HL-60 (cell line): ENCODE measurements around the gene TRPM6.

Source experiments
- DNase-seq, 2 experiments: peaks; one replicate each; pipeline ENCODE4 v3.0.0-alpha.2; 2010 to 2020; ENCODE audit warnings: low read depth in 1 of 2, low spot score in 1 of 2
- H3K27ac ChIP-seq: fragments of 250-450 bp; sonication (Bioruptor Pico); replicated peaks from 2 replicates; pipeline ENCODE4 v1.5.1; 2020; ENCODE audit warnings: mild to moderate bottlenecking, moderate library complexity
- H3K27me3 ChIP-seq: fragments of 250-450 bp; sonication (Bioruptor Pico); 2 replicates; pipeline ENCODE4 v1.5.1; 2021; ENCODE audit warnings: mild to moderate bottlenecking, moderate library complexity; ENCODE audit not compliant: insufficient read depth, poor library complexity, severe bottlenecking
- H3K4me3 ChIP-seq: replicated peaks from 2 replicates; pipeline ENCODE4 v1.5.1; 2011; ENCODE audit warnings: mild to moderate bottlenecking, control low read depth, low read length; ENCODE audit not compliant: insufficient read depth
- GABPA ChIP-seq: IDR thresholded peaks from 2 replicates; pipeline ENCODE4 v1.6.1; 2012; ENCODE audit warnings: low read depth
- POLR2AphosphoS5 ChIP-seq: IDR thresholded peaks from 2 replicates; pipeline ENCODE4 v1.6.1; 2012; ENCODE audit warnings: low read depth
- REST ChIP-seq: IDR thresholded peaks from 2 replicates; pipeline ENCODE4 v1.6.1; 2012; ENCODE audit warnings: low read depth; ENCODE audit not compliant: insufficient replicate concordance
- SPI1 ChIP-seq: IDR thresholded peaks from 2 replicates; pipeline ENCODE4 v1.6.1; 2012; ENCODE audit warnings: low read depth, mild to moderate bottlenecking, borderline replicate concordance
- TF ChIP-seq, protein P1 (sequence below): IDR thresholded peaks from one replicate; pipeline ENCODE4 v1.5.1; 2011; ENCODE audit warnings: low read length, control low read depth, inconsistent platforms; ENCODE audit not compliant: insufficient read depth

The TRPM6 gene

DNA sequence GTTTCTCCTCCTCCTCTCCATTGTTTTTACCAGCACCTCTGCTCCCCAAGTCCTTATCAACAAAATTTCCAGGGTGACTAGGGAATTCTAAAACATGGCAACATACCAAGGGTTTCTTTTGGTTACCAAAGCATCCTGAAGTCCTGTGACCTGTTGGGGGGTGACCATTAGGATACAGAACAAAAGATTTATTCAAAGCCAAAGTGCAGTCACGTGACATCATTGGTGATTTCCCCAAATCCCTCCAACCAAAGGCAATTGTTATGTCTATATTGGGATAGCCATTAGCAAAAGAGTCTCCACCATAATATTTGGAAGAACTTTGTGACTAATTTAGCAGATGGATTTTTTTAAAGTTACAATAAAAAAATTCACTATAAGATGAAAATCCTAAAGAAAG, 168.4 kb downstream of the TRPM6 start:
- TF ChIP-seq POLR2AphosphoS5 (no peak), GABPA (no peak), REST (no peak), SPI1 (no peak)
- TF ChIP-seq, protein P1, sequence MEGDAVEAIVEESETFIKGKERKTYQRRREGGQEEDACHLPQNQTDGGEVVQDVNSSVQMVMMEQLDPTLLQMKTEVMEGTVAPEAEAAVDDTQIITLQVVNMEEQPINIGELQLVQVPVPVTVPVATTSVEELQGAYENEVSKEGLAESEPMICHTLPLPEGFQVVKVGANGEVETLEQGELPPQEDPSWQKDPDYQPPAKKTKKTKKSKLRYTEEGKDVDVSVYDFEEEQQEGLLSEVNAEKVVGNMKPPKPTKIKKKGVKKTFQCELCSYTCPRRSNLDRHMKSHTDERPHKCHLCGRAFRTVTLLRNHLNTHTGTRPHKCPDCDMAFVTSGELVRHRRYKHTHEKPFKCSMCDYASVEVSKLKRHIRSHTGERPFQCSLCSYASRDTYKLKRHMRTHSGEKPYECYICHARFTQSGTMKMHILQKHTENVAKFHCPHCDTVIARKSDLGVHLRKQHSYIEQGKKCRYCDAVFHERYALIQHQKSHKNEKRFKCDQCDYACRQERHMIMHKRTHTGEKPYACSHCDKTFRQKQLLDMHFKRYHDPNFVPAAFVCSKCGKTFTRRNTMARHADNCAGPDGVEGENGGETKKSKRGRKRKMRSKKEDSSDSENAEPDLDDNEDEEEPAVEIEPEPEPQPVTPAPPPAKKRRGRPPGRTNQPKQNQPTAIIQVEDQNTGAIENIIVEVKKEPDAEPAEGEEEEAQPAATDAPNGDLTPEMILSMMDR = no peak
- Histone ChIP-seq H3K4me3 (no peak overlapping the region), H3K27me3 (peaks cover 3% of the 10 kb centered on the region), H3K27ac (no peak overlapping the region)
- no peak for DNase-seq

- no peak for DNase-seq
- Histone ChIP-seq H3K27me3 (peaks cover 3% of the 10 kb centered on the region), H3K4me3 (no peak overlapping the region), H3K27ac (no peak overlapping the region)
- TF ChIP-seq GABPA (no peak), SPI1 (no peak), POLR2AphosphoS5 (no peak), REST (no peak)
- TF ChIP-seq, protein P1 = no peak
These were observed 169.0 kb downstream of the TRPM6 start for GRCh38 chr9:74718709-74719108.

- no peak for TF ChIP-seq SPI1
- TF ChIP-seq REST = no peak
- TF ChIP-seq, protein P1 = no peak
- TF ChIP-seq GABPA = no peak
- TF ChIP-seq POLR2AphosphoS5 = no peak
- no peak overlapping the region for H3K4me3 ChIP-seq
These were observed 176.4 kb downstream of the TRPM6 start for GRCh38 chr9:74711341-74711740.

More at GRCh38 chr9:74711341-74711740, 176.4 kb downstream of the TRPM6 start:
- no peak for DNase-seq
- no peaks in the 10 kb centered on the region for H3K27me3 ChIP-seq
- H3K27ac ChIP-seq = no peak overlapping the region
